Measurements from ENCODE around the gene FHIT. TPM values are rescaled to one million over a fixed set of nuclear protein-coding genes. Genes with fewer than 3 reads are reported as not detected.

The FHIT gene
- total and polyA plus RNA-seq, 2 experiments from 2014 or later: 9.7 to 16.2 TPM

GRCh38 chr3:59970376-59970775 lies 1280.9 kb downstream of the FHIT start:
- Histone ChIP-seq H3K79me2 (no peaks in the 10 kb centered on the region), H3K4me1 (ENCODE audit: insufficient read depth) (no peaks in the 10 kb centered on the region), H3K4me2 (no peak overlapping the region), H4K20me1 (ENCODE audit: insufficient read depth, poor library complexity, severe bottlenecking) (no peaks in the 10 kb centered on the region), H3K27me3 (no peaks in the 10 kb centered on the region), H3K9me2 (replicated peaks; ENCODE audit: insufficient read depth) (no peaks in the 10 kb centered on the region), H3K36me3 (replicated peaks; ENCODE audit: insufficient read depth, low read depth) (no peaks in the 10 kb centered on the region), H3K9me3 (ENCODE audit: low read depth) (no peaks in the 10 kb centered on the region), H3K27ac (no peak overlapping the region), H2AFZ (no peak overlapping the region), H3K4me3 (no peak overlapping the region)
- no peak for DNase-seq (ENCODE audit: low spot score)
- WGBS (ENCODE audit: low lambda C conversion rate, missing lambda C conversion rate): 84% methylated on average over 6 of the region's 6 CpGs
- TF ChIP-seq CTCF (IDR thresholded peaks at IDR 0.05; ENCODE audit: poor library complexity) (no peak), EZH2phosphoT487 (IDR thresholded peaks at IDR 0.05; ENCODE audit: low read depth, severe bottlenecking, unreplicated experiment) (no peak), EZH2 (IDR thresholded peaks at IDR 0.05; ENCODE audit: borderline replicate concordance) (no peak)

- no peaks in the 10 kb centered on the region for H3K79me2 ChIP-seq
- TF ChIP-seq EZH2phosphoT487 (IDR thresholded peaks at IDR 0.05; ENCODE audit: low read depth, severe bottlenecking, unreplicated experiment): no peak
- no peak overlapping the region for H3K4me2 ChIP-seq
- 83% methylated on average over 5 of the region's 5 CpGs for WGBS (ENCODE audit: low lambda C conversion rate, missing lambda C conversion rate)
- H3K36me3 ChIP-seq (replicated peaks; ENCODE audit: insufficient read depth, low read depth): no peaks in the 10 kb centered on the region
- no peaks in the 10 kb centered on the region for H4K20me1 ChIP-seq (ENCODE audit: insufficient read depth, poor library complexity, severe bottlenecking)
- H3K27ac ChIP-seq: no peak overlapping the region
- no peak for DNase-seq (ENCODE audit: low spot score)
- no peak overlapping the region for H2AFZ ChIP-seq
- no peaks in the 10 kb centered on the region for H3K9me2 ChIP-seq (replicated peaks; ENCODE audit: insufficient read depth)
- no peaks in the 10 kb centered on the region for H3K27me3 ChIP-seq
- no peaks in the 10 kb centered on the region for H3K4me1 ChIP-seq (ENCODE audit: insufficient read depth)
- H3K9me3 ChIP-seq (ENCODE audit: low read depth): no peaks in the 10 kb centered on the region
- H3K4me3 ChIP-seq: no peak overlapping the region
Observed at GRCh38 chr3:59968513-59969045, 1282.7 kb downstream of the FHIT start.

GRCh38 chr3:59963676-59964075 lies 1287.6 kb downstream of the FHIT start:
- Histone ChIP-seq H3K4me2 (no peak overlapping the region), H3K9me2 (replicated peaks; ENCODE audit: insufficient read depth) (no peaks in the 10 kb centered on the region), H3K9me3 (ENCODE audit: low read depth) (no peaks in the 10 kb centered on the region), H3K4me3 (no peak overlapping the region), H3K36me3 (replicated peaks; ENCODE audit: insufficient read depth, low read depth) (no peaks in the 10 kb centered on the region), H3K27ac (no peak overlapping the region), H3K27me3 (no peaks in the 10 kb centered on the region), H4K20me1 (ENCODE audit: insufficient read depth, poor library complexity, severe bottlenecking) (no peaks in the 10 kb centered on the region), H3K4me1 (ENCODE audit: insufficient read depth) (no peaks in the 10 kb centered on the region), H2AFZ (no peak overlapping the region), H3K79me2 (no peaks in the 10 kb centered on the region)
- no peak for DNase-seq (ENCODE audit: low spot score)
- 70% methylated on average over 4 of the region's 4 CpGs for WGBS (ENCODE audit: low lambda C conversion rate, missing lambda C conversion rate)
- TF ChIP-seq EZH2 (IDR thresholded peaks at IDR 0.05; ENCODE audit: borderline replicate concordance) (no peak), EZH2phosphoT487 (IDR thresholded peaks at IDR 0.05; ENCODE audit: low read depth, severe bottlenecking, unreplicated experiment) (no peak), CTCF (IDR thresholded peaks at IDR 0.05; ENCODE audit: poor library complexity) (no peak)

GRCh38 chr3:59957150-59957549 lies 1294.1 kb downstream of the FHIT start:
- 81% methylated on average over 2 of the region's 2 CpGs for WGBS (ENCODE audit: low lambda C conversion rate, missing lambda C conversion rate)

More at GRCh38 chr3:59957150-59957549, 1294.1 kb downstream of the FHIT start:
- H4K20me1 ChIP-seq (ENCODE audit: insufficient read depth, poor library complexity, severe bottlenecking): no peaks in the 10 kb centered on the region
- H3K9me2 ChIP-seq (replicated peaks; ENCODE audit: insufficient read depth): no peaks in the 10 kb centered on the region
- no peak overlapping the region for H2AFZ ChIP-seq
- H3K4me1 ChIP-seq (ENCODE audit: insufficient read depth): no peaks in the 10 kb centered on the region
- H3K9me3 ChIP-seq (ENCODE audit: low read depth): no peaks in the 10 kb centered on the region
- H3K27ac ChIP-seq: no peak overlapping the region
- TF ChIP-seq EZH2 (IDR thresholded peaks at IDR 0.05; ENCODE audit: borderline replicate concordance) (no peak), EZH2phosphoT487 (IDR thresholded peaks at IDR 0.05; ENCODE audit: low read depth, severe bottlenecking, unreplicated experiment) (no peak), CTCF (IDR thresholded peaks at IDR 0.05; ENCODE audit: poor library complexity) (no peak)
- H3K4me2 ChIP-seq: no peak overlapping the region
- H3K4me3 ChIP-seq: no peak overlapping the region
- H3K27me3 ChIP-seq: no peaks in the 10 kb centered on the region
- DNase-seq (ENCODE audit: low spot score): no peak
- H3K36me3 ChIP-seq (replicated peaks; ENCODE audit: insufficient read depth, low read depth): no peaks in the 10 kb centered on the region
- no peaks in the 10 kb centered on the region for H3K79me2 ChIP-seq

All from hepatocyte (in vitro differentiated cells).